GM10248 (cell line): ENCODE results near the gene KLK12.

Experiments used
- CTCF ChIA-PET: fragments of 300-600 bp; sonication (Branson Sonifier 250); formaldehyde crosslinking; extraction: SDS; loops from one replicate; lab custom pipeline; 2021; ENCODE audit warnings: antibody characterized with exemption; lab: Yijun Ruan, JAX
- POLR2A ChIA-PET: fragments of 350-650 bp; sonication (Branson Sonifier 250); formaldehyde crosslinking; extraction: SDS; loops from one replicate; lab custom pipeline; 2020; ENCODE audit warnings: antibody characterized with exemption; lab: Yijun Ruan, JAX
- DNase-seq: peaks from one replicate; pipeline ENCODE4 v3.0.0; 2012; ENCODE audit errors: extremely low spot score
- CTCF ChIP-seq: IDR thresholded peaks from 2 replicates; pipeline ENCODE4 v1.5.1; 2012; ENCODE audit warnings: mild to moderate bottlenecking, low read depth; ENCODE audit errors: extremely low read depth, missing control alignments, control extremely low read depth

KLK12 gene

DNA sequence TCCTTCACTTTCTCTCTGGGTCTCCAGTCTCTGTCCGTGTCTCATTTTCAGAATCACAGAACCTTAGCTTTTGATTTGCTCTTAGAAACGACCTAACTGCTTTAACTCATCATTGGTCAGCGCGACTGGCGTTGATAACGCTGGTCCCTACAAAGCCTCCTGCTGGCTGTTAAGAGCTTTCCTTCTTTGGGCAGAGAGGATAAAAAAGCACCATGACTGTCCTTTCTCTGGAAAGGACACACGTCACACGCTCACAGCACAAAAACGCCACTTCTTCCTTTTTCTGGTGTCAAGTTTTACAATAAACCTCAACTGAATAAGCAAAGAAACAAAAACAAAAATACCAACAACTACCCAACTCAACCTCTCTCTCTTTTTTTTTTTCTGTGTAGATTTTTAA, 1.7 kb upstream of the KLK12 start:
- DNase-seq, result no peak
- ChIA-PET CTCF (no interaction called here), POLR2A (no interaction called here)
- no peak for TF ChIP-seq CTCF

DNA sequence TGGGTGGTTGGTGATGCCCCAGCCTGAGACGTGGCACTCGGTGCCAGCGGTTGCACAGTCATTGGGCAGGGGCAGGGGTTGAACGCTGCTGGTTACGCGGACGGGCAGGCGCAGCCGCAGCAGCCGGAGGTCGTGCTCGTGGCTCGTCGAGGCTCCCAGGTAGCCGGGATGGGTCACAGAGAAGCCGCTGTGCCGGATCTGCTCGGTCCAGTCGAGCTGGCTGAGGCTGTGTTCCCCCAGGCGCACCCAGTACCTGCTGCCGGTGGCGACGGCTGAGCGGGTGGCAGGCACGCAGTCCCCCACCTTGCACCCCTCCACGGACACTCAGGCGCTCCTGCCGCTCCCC, 2.9 kb downstream of the KLK12 start:
- DNase-seq, result no peak
- CTCF ChIA-PET, result no interaction called here
- POLR2A ChIA-PET, result no interaction called here
- no peak for TF ChIP-seq CTCF

GRCh38 chr19:51031220-51031879, 3.5 kb downstream of the KLK12 start:
- DNase-seq, result no peak

DNA sequence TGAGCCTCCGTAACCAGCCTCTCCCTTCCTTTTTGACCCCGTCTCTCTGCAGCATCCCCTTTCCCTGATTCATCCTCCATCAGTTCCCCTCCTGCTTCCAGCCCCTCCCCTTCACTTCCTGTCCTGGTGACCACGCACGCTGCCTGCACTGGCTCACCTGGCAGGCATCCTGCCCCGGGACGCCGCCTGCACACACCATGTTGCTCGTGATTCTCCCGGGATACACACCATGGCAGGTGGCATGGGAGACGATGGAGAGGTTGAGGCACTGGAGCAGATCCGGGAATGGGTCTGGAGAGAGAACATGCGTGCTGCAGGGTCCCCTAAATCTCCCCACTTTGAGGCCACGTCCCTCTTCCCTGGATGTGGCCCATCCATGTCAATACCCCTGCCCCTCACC, 4.2 kb downstream of the KLK12 start:
- no peak for TF ChIP-seq CTCF
- DNase-seq, result no peak
- POLR2A ChIA-PET, result no interaction called here
- CTCF ChIA-PET, result no interaction called here

More at GRCh38 chr19:51031220-51031879, 3.5 kb downstream of the KLK12 start:
- no peak for TF ChIP-seq CTCF
- ChIA-PET CTCF (no interaction called here), POLR2A (no interaction called here)

DNA sequence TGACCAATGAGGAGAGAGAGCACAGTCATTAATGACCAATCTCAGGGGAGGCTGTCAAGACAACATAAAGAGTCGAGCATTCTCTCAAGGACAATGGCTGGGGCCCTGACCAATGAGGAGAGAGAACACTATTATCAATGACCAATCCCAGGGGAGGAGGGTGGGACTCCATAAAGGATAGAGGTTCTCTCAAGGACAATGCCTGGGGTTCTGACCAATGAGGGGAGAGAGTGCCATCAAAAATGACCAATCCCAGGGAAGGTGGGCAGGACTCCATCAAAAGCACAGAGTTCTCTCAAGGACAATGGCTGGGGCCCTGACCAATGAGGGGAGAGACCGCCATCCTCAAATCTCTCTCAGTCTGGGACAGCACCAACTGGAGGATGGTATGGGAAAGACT, 5.1 kb downstream of the KLK12 start:
- DNase-seq, result no peak
- no peak for TF ChIP-seq CTCF
- CTCF ChIA-PET, result no interaction called here
- POLR2A ChIA-PET, result no interaction called here

DNA sequence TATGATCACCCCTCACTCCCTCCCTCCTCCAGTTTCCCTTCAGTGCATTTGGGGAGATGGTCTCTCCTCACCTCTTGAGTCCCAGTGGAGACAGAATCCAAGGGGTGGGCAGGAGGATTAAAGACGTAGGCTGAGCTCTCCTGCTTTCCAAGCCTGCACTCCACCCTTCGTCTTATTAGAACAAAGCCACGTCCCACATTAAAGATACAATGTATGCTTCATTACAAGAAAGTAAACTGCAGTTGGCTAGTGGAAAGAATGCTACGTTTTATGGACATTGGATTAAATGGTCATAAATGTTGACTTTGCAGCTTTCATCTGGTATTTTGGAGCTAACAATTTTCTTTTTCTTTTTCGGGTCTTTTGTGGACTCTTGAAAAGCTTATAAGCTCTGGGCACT, 6.9 kb downstream of the KLK12 start:
- ChIA-PET CTCF (no interaction called here), POLR2A (interaction anchor here (0.6 kb wide), 1 partner anchor 600 kb away, joined by 6 read pairs; no protein-coding TSS in a partner anchor)
- TF ChIP-seq CTCF, result no peak
- DNase-seq, result no peak
